AG09319 (cell line): ENCODE measurements around the gene C6orf15.
A peak's percentile ranks its signal among the peaks of the same experiment; 100 is the strongest.

Experiments used
- DNase-seq: peaks from one replicate; pipeline ENCODE4 v3.0.0-alpha.2; 2010; ENCODE audit warnings: low read depth; ENCODE audit errors: extremely low read depth
- CTCF ChIP-seq: IDR thresholded peaks from 2 replicates; pipeline ENCODE4 v1.5.1; 2011; ENCODE audit warnings: low read depth, mild to moderate bottlenecking, inconsistent platforms, low read length, moderate library complexity

C6orf15 gene

DNA sequence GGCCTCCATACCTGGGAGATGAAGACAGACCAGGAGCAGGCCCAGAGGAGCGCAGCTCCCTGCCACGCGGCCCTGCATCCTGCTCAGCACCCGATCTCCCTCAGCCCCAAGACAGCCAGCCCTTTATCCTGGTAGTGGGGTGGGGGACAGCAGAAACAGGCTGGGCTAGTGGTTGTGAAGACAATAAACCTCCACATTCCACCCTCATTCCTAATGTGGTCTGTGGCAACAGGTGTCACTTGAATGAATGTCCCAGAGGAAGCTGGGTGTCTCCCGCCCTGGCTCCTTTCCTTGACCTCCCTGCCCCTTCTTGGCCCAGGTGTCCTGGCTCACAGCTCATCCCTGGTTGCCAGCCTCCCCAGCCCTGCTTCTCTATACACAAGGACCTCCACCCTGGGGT is at the start of gene C6orf15:
C6orf15 (minus strand) TSS at position 98 of the 400 bp plus-strand sequence; CDS start at position 78, 20 bp downstream.
- no peak for DNase-seq
- no peak for TF ChIP-seq CTCF

DNA sequence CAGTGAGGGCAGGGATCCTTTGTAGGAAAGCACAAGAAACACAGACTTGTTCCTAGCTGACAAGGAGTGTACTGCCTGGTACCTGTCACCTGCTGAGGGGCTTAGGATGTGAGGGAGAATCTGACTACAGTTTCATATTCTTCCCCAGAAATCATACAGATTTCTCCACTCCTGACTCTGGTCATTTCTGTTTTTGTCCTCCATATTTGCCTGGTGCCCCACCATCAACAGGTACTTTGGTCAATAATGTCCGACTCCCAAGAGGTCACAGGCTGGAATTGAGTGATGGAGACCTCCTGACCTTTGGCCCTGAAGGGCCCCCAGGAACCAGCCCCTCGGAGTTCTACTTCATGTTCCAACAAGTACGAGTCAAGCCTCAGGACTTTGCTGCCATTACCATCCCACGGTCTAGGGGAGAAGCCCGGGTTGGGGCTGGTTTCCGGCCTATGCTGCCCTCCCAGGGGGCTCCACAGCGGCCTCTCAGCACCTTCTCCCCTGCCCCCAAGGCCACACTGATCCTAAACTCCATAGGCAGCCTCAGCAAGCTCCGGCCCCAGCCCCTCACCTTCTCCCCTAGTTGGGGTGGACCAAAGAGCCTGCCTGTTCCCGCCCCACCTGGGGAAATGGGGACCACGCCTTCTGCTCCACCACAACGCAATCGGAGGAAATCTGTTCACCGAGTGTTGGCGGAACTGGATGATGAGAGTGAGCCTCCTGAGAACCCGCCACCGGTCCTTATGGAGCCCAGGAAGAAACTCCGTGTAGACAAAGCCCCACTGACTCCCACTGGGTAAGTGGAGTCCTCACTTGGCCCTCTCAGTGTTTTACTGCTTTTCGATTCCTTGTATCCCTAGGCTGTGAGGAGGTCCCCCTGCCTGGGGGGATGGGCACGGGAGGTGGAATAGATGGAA is 49.1 kb upstream of the C6orf15 start:
- no peak for TF ChIP-seq CTCF
- no peak for DNase-seq

DNA sequence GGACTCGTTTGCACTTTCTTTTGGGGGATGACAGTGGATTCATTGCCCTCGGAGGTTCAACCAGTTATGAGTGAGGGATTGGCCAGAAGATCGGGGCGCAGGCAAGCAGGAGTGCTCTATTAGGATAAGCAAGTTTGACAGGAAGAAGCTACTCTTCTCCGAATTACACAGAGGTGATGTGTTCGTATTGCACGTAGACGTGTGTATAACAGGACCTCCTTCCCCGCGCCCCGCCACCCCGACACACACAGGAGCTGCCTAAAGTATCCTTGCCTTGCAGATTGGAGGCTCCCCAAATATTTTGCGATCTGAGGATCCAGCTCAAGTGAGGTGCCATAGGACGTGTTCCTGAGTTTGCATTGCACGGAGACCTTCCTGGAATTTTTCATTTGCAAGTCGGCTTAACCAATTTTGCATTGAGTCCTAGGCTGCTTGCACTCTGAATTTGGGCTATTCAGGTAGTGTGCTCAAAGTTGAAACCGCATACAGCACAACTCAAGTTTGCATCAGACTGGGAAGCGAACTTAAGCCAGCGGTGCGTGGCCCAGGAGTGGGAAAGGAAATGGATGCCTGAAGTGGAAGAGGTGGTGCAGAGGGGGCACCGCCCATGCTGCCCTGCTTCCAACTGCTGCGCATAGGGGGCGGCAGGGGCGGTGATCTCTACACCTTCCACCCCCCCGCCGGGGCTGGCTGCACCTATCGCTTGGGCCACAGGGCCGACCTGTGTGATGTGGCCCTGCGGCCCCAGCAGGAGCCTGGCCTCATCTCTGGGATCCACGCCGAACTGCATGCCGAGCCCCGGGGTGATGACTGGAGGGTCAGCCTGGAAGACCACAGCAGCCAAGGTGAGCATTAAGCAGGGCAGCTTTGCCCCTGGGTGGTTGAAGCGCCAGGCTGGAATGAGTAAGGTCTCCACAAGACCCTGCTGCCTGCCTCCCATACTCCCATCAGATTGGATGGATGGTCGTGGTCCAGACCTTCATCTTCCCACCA is 46.8 kb upstream of the C6orf15 start:
- DNase-seq: no peak
- TF ChIP-seq CTCF: no peak; the same call in 1 of the 2 replicates

GRCh38 chr6:31158140-31158862 is 45.9 kb upstream of the C6orf15 start, which contains the start of gene TCF19:
TSS of gene TCF19 (plus strand) at chr6:31158589. CDS start at chr6:31159470, 881 bp downstream.
- DNase-seq: peak; percentile 98

GRCh38 chr6:31157513-31158139 is 45.3 kb upstream of the C6orf15 start, which contains the start of gene CCHCR1:
TSS of gene CCHCR1 (minus strand) at chr6:31157802. CDS start at chr6:31157600, 202 bp downstream.
- TF ChIP-seq CTCF: no peak
- no peak for DNase-seq

More at GRCh38 chr6:31158140-31158862, 45.9 kb upstream of the C6orf15 start, which contains the start of gene TCF19:
- no peak for TF ChIP-seq CTCF

DNA sequence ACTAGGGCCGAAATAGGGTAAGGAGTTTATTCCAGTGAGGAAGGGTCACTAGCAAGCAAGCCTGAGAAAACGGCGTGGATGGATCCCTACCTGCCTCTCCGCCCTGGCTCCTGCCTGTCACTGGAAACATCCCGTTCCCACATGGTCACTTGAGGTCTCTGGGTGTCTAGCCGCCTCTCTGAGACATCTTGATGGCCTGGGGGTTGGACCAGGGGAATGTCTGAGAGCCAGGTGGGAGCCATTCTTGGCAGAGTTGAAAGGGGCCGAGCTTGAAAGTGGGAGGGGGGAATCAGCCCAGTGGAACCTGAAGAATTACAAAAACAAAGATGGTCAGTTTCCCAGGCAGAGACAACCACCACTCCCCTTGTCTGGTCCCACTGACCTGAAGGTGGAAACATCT is 44.3 kb upstream of the C6orf15 start:
- DNase-seq: no peak
- TF ChIP-seq CTCF: no peak
